ENCODE measurements around the gene DGKI. TPM values are rescaled to one million over a fixed set of nuclear protein-coding genes. Genes with fewer than 3 reads are reported as not detected.

Gene DGKI
- total RNA-seq, 1 experiment from 2014 or later, result 0.79 TPM

DNA sequence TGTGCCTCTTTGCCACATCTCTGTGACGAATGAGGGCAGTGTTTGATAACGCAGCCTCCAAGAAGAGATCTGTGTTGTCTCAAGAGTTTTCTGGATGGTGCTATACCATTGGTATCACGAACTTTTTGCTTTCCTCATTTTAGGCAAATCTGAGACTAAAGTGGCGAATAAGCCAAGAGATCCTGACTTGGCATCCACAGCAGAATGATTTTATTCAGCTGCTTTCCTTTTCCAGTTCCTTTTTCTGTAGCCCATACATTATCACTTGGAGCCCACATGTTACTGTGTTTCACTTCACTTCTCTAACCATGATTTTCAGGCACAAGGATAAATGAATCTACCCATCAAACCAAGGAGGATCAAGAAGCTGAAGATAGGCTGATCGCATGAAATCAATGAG, 325.3 kb downstream of the DGKI start:
- ChIA-PET CTCF (no interaction called here), POLR2A (no interaction called here)
- Mint-ChIP-seq H3K27ac (no peak overlapping the region), H3K4me1 (no peaks in the 10 kb centered on the region), H3K27me3 (ENCODE audit: low read depth) (no peaks in the 10 kb centered on the region), H3K9me3 (peaks cover 5% of the 10 kb centered on the region), H3K4me3 (no peak overlapping the region), H3K36me3 (no peaks in the 10 kb centered on the region)
- no peak for TF ChIP-seq ZBTB43 (CRISPR knock-in tag; IDR thresholded peaks at IDR 0.05)
- TF ChIP-seq E2F5 (CRISPR knock-in tag; IDR thresholded peaks at IDR 0.05), result no peak
- no peak for TF ChIP-seq ZNF416 (CRISPR knock-in tag; IDR thresholded peaks at IDR 0.05)
- TF ChIP-seq, protein P1, sequence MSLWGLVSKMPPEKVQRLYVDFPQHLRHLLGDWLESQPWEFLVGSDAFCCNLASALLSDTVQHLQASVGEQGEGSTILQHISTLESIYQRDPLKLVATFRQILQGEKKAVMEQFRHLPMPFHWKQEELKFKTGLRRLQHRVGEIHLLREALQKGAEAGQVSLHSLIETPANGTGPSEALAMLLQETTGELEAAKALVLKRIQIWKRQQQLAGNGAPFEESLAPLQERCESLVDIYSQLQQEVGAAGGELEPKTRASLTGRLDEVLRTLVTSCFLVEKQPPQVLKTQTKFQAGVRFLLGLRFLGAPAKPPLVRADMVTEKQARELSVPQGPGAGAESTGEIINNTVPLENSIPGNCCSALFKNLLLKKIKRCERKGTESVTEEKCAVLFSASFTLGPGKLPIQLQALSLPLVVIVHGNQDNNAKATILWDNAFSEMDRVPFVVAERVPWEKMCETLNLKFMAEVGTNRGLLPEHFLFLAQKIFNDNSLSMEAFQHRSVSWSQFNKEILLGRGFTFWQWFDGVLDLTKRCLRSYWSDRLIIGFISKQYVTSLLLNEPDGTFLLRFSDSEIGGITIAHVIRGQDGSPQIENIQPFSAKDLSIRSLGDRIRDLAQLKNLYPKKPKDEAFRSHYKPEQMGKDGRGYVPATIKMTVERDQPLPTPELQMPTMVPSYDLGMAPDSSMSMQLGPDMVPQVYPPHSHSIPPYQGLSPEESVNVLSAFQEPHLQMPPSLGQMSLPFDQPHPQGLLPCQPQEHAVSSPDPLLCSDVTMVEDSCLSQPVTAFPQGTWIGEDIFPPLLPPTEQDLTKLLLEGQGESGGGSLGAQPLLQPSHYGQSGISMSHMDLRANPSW (CRISPR knock-in tag; conservative IDR thresholded peaks at IDR 0.05; ENCODE audit: low read depth), result no peak
- no peak for TF ChIP-seq ZNF232 (CRISPR knock-in tag; IDR thresholded peaks at IDR 0.05)
- no peak for TF ChIP-seq ZNF263 (CRISPR knock-in tag; IDR thresholded peaks at IDR 0.05; ENCODE audit: low read depth)
- no peak for TF ChIP-seq ERG (CRISPR knock-in tag; IDR thresholded peaks at IDR 0.05)
- TF ChIP-seq ATF1 (CRISPR knock-in tag; IDR thresholded peaks at IDR 0.05), result no peak
- TF ChIP-seq ZBTB21 (CRISPR knock-in tag; IDR thresholded peaks at IDR 0.05; ENCODE audit: borderline replicate concordance), result no peak
- no peak for TF ChIP-seq ZSCAN18 (CRISPR knock-in tag; IDR thresholded peaks at IDR 0.05)
- no peak for TF ChIP-seq ATF6 (CRISPR knock-in tag; IDR thresholded peaks at IDR 0.05)
- TF ChIP-seq MYBL2 (CRISPR knock-in tag; IDR thresholded peaks at IDR 0.05), result no peak
- no peak for TF ChIP-seq USF1 (CRISPR knock-in tag; IDR thresholded peaks at IDR 0.05)
- ATAC-seq, result no peak
- no peak for DNase-seq (ENCODE audit: low spot score)

DNA sequence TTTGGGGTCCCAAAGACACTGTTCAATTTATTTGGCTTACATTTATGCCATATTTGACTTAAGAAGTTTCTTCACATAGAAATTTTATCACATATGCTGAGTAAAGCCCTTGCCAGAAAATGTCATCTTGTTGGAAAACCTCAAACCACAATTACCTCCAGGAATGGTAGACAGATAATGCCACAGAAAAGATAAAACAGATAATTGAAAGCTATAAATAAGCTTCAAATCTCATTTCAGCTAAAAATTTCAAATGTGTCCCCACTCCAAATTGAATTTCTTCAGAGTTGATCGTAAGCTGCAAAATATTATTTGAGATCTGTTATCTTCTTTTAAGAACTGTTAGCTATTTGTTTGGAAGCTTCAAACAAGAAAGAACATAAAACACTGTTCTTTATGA, 326.8 kb downstream of the DGKI start:
- no peaks in the 10 kb centered on the region for H3K4me1 Mint-ChIP-seq
- CTCF ChIA-PET, result no interaction called here
- no peak overlapping the region for H3K4me3 Mint-ChIP-seq
- no peak for TF ChIP-seq NFATC4 (CRISPR knock-in tag; IDR thresholded peaks at IDR 0.05)
- no peak for TF ChIP-seq ZNF219 (CRISPR knock-in tag; IDR thresholded peaks at IDR 0.05; ENCODE audit: borderline replicate concordance)
- no peak for TF ChIP-seq ZNF232 (CRISPR knock-in tag; IDR thresholded peaks at IDR 0.05)
- no peak for TF ChIP-seq ESRRA (CRISPR knock-in tag; IDR thresholded peaks at IDR 0.05; ENCODE audit: borderline replicate concordance)
- TF ChIP-seq NR1H2 (CRISPR knock-in tag; IDR thresholded peaks at IDR 0.05), result no peak
- no peak for TF ChIP-seq FOXP1 (CRISPR knock-in tag; IDR thresholded peaks at IDR 0.05; ENCODE audit: borderline replicate concordance)
- TF ChIP-seq, protein P2, sequence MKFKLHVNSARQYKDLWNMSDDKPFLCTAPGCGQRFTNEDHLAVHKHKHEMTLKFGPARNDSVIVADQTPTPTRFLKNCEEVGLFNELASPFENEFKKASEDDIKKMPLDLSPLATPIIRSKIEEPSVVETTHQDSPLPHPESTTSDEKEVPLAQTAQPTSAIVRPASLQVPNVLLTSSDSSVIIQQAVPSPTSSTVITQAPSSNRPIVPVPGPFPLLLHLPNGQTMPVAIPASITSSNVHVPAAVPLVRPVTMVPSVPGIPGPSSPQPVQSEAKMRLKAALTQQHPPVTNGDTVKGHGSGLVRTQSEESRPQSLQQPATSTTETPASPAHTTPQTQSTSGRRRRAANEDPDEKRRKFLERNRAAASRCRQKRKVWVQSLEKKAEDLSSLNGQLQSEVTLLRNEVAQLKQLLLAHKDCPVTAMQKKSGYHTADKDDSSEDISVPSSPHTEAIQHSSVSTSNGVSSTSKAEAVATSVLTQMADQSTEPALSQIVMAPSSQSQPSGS (CRISPR knock-in tag; IDR thresholded peaks at IDR 0.05; ENCODE audit: borderline replicate concordance, low read depth), result no peak
- TF ChIP-seq ELF4 (CRISPR knock-in tag; IDR thresholded peaks at IDR 0.05; ENCODE audit: low read depth), result no peak
- TF ChIP-seq FOXJ3 (CRISPR knock-in tag; IDR thresholded peaks at IDR 0.05; ENCODE audit: borderline replicate concordance), result no peak
- no peak for TF ChIP-seq JUN (CRISPR knock-in tag; IDR thresholded peaks at IDR 0.05)

More for the DNA sequence above, 326.8 kb downstream of the DGKI start:
- Mint-ChIP-seq H3K9me3 (peaks cover 5% of the 10 kb centered on the region), H3K27me3 (ENCODE audit: low read depth) (no peaks in the 10 kb centered on the region), H3K27ac (no peak overlapping the region), H3K36me3 (no peaks in the 10 kb centered on the region)
- ATAC-seq (no peak), DNase-seq (ENCODE audit: low spot score) (no peak)
- POLR2A ChIA-PET, result no interaction called here
